Mucosa of descending colon (tissue), 3 donors: ENCODE results near the gene MAGI1. TPM values are rescaled to one million over a fixed set of nuclear protein-coding genes. Genes with fewer than 3 reads are reported as not detected.

Source experiments
- ATAC-seq: fragments of 200-7000 bp; cut with Tn5 transposase; one replicate; pipeline ENCODE4 v1.9.1; 2020; ENCODE audit warnings: mild to moderate bottlenecking, moderate library complexity
- DNase-seq, 3 donors: peaks; one replicate each; pipeline ENCODE4 v3.0.0-alpha.2; 2020
- H3K36me3 ChIP-seq: fragments of 200-600 bp; one replicate; pipeline ENCODE4 v1.8.0; 2021; ENCODE audit warnings: low read depth, mild to moderate bottlenecking
- H3K4me1 ChIP-seq: fragments of 200-600 bp; one replicate; pipeline ENCODE4 v1.8.0; 2021; ENCODE audit warnings: low read depth, mild to moderate bottlenecking
- H3K4me3 ChIP-seq: fragments of 200-600 bp; one replicate; pipeline ENCODE4 v1.8.0; 2021; ENCODE audit warnings: mild to moderate bottlenecking
- H3K9me3 ChIP-seq: fragments of 200-600 bp; one replicate; pipeline ENCODE4 v1.8.0; 2021; ENCODE audit warnings: mild to moderate bottlenecking
- intact Hi-C, 2 donors: fragments of 100-400 bp; cut with DNase I in 1 of 2; cut with micrococcal nuclease in 1 of 2; formaldehyde crosslinking; loops; one replicate each; pipeline versions ENCODE4 v1.11.0 to v1.11.1; 2022; cut with DNase I, micrococcal nuclease
- total RNA-seq, 3 donors: library from RNA; stranded (reverse); fragmentation: NEBNext Ultra II Directional in 2 of 3; extraction: Animal tissue kit (Norgen Biotek cat#: 25700) in 2 of 3; gene quantifications; one replicate each; pipeline versions ENCODE4 v1.2.1 to v1.2.4, GENCODE V29; 2021 to 2023
- TF ChIP-seq, protein P1 (sequence below): fragments of 200-600 bp; IDR thresholded peaks from one replicate; pipeline ENCODE4 v1.8.0; 2022; ENCODE audit warnings: antibody characterized with exemption, mild to moderate bottlenecking
- donor health status: DM: no; HTN: no; CAD: no; lungs with moderate emphysema.
- donor health status: DM: no; HTN: no; CAD: no.
- donor health status: DM: no; HTN: yes; CAD: no.

MAGI1 gene
- total RNA-seq, 3 donors from 2014 or later: 41.9 to 59.6 (median 45.6) TPM

DNA sequence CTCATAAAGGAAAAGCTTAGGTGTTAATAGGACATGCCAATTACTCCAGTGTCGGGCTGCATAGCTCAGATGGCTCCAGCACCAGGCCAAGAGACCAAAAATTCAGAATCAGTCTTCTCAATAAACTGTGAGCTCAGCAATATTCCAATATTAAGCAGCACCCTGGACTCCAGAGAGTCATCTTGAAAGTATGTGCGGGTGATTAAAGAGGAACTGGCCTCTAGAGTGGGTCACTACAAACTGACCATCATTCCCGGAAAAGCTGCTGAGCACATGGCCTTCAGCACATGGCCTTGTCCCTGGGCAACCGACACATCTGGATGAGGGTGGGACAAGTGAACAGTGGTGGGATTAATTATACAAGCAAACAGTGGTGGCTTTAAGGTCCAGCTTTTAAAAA lies 59.0 kb downstream of the MAGI1 start:
- ATAC-seq (no peak), DNase-seq (no peak)
- Histone ChIP-seq H3K4me1 (peaks cover 9% of the 10 kb centered on the region), H3K9me3 (no peaks in the 10 kb centered on the region), H3K36me3 (no peaks in the 10 kb centered on the region), H3K4me3 (no peak overlapping the region)
- intact Hi-C loops: no loop called here
- TF ChIP-seq, protein P1, sequence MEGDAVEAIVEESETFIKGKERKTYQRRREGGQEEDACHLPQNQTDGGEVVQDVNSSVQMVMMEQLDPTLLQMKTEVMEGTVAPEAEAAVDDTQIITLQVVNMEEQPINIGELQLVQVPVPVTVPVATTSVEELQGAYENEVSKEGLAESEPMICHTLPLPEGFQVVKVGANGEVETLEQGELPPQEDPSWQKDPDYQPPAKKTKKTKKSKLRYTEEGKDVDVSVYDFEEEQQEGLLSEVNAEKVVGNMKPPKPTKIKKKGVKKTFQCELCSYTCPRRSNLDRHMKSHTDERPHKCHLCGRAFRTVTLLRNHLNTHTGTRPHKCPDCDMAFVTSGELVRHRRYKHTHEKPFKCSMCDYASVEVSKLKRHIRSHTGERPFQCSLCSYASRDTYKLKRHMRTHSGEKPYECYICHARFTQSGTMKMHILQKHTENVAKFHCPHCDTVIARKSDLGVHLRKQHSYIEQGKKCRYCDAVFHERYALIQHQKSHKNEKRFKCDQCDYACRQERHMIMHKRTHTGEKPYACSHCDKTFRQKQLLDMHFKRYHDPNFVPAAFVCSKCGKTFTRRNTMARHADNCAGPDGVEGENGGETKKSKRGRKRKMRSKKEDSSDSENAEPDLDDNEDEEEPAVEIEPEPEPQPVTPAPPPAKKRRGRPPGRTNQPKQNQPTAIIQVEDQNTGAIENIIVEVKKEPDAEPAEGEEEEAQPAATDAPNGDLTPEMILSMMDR: no peak

DNA sequence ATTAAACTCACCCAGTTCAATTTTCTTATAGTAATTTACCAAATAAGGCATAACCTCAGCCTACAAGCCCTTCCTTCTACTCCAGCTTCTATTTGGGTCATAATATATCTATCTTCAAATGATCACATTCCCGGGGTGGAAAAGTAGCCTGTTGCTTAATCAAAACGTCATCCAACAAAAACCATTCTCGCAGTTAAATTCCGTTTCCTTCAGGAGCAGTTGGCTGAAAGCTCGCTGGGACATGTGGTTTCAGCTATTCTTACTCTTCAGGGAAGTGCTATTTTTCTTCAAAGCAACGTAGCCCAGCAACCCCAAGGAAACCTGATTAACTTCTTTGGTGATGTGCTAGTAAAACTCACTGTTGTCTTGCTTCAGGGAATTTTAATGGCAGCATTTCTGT lies 59.6 kb downstream of the MAGI1 start:
- peaks cover 9% of the 10 kb centered on the region for H3K4me1 ChIP-seq
- ATAC-seq (no peak), DNase-seq (no peak)

DNA sequence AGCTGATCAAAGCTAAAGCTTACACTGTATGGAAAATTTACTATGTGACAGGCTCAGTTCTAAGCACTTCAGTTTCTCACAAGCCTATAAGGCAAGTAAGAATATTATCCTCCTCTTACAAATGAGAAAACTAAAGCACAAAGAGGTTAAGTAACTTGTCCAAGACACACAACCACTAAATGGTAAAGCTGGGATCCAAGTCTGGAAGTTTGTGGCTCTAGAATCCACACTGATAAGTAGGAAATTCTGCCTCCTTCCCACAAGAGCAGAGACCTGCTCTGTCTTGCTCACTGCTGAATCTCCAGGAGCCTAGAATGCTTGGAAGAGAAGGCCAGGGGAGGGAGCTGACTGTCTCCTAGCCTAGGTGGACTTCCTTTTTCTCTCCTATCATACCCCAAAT lies 60.6 kb downstream of the MAGI1 start:
- Histone ChIP-seq H3K4me1 (peaks cover 3% of the 10 kb centered on the region), H3K36me3 (no peaks in the 10 kb centered on the region), H3K9me3 (no peaks in the 10 kb centered on the region), H3K4me3 (no peak overlapping the region)
- intact Hi-C loops: no loop called here
- TF ChIP-seq, protein P1: no peak
- ATAC-seq: no peak
- DNase-seq: no peak

More for the DNA sequence above, 59.6 kb downstream of the MAGI1 start:
- Histone ChIP-seq H3K36me3 (no peaks in the 10 kb centered on the region), H3K9me3 (no peaks in the 10 kb centered on the region), H3K4me3 (no peak overlapping the region)
- TF ChIP-seq, protein P1: no peak
- intact Hi-C loops: no loop called here

DNA sequence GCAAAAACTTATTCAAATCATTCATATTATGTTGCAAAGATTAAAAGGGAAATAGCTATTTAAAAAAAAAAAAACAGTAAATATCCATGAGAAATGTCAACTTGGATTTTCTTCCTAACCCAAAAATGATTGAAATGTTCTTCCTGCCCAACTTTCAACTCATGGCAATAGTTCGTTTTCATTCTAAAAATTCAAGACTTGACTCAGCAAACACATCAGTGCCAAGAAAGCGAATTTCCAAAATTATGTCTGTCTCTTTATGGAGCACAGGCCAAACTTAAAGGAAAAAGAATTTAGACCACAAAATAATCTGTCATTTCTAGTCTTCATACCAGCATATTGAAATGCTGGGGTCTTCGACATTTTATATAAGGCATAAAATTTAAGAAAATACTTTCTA lies 63.7 kb downstream of the MAGI1 start:
- Histone ChIP-seq H3K4me3 (no peak overlapping the region), H3K36me3 (no peaks in the 10 kb centered on the region), H3K4me1 (no peaks in the 10 kb centered on the region), H3K9me3 (no peaks in the 10 kb centered on the region)
- TF ChIP-seq, protein P1: no peak
- DNase-seq (no peak), ATAC-seq (no peak)
- intact Hi-C loops: no loop called here

DNA sequence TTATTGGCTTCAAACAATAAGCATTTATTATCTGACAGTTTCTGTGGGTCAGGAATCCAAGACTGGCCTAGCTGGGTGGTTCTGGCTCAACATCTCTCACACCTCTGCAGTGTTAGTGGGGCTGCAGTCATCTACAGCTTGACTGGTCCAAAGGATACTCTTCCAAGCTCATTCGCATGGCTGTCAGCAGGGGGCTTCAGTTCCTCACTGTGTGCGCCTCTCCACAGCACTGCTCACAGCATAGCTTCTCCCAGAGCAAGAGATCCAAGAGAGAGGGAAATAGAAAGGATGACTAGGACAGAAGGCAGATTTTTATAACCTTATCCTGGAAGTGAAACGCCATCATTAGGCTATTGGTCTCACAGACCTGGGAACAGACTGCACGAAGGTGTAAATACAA lies 64.2 kb downstream of the MAGI1 start:
- H3K9me3 ChIP-seq: no peaks in the 10 kb centered on the region
- DNase-seq (no peak), ATAC-seq (no peak)
- TF ChIP-seq, protein P1: no peak
- intact Hi-C loops: no loop called here
- H3K4me1 ChIP-seq: no peaks in the 10 kb centered on the region
- H3K4me3 ChIP-seq: no peak overlapping the region
- no peaks in the 10 kb centered on the region for H3K36me3 ChIP-seq

DNA sequence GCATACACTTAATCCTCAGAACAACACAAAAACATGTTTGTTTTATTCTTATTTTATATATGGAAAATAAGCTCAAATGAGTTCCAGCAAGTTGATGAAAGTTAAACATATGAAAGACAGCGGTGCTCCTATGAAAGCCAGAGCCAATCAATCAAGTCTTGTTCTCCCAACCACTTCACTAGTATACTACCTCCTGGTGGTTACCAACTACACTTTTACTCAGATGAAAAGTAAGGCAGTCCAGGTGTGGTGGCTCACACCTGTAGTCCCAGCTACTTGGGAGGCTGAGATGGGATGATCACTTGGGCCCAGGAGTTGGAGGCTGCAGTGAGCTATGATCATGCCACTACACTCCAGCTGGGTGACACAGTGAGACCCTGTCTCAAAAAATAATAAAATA lies 66.0 kb downstream of the MAGI1 start:
- H3K4me3 ChIP-seq: no peak overlapping the region
- no peak for ATAC-seq
- no peaks in the 10 kb centered on the region for H3K36me3 ChIP-seq
- no peak for DNase-seq
- TF ChIP-seq, protein P1: no peak
- H3K9me3 ChIP-seq: no peaks in the 10 kb centered on the region
- intact Hi-C loops: no loop called here
- no peaks in the 10 kb centered on the region for H3K4me1 ChIP-seq
